DND-41 (cell line): ENCODE results near the gene NPAS2.
A peak's percentile ranks its signal among the peaks of the same experiment; 100 is the strongest.

Experiments used
- ATAC-seq: fragments of 200-7000 bp; cut with Tn5 transposase; 3 replicates; pipeline ENCODE4 v1.9.1; 2021; ENCODE audit warnings: low read depth; ENCODE audit not compliant: insufficient read depth
- DNase-seq: peaks from one replicate; pipeline ENCODE4 v3.0.0-alpha.2; 2020
- H2AFZ ChIP-seq: 2 replicates; pipeline ENCODE4 v1.6.0; 2012; ENCODE audit warnings: low read depth, low read length
- H3K27ac ChIP-seq: 2 replicates; pipeline ENCODE4 v1.5.1; 2012; ENCODE audit warnings: low read length, inconsistent platforms
- H3K27me3 ChIP-seq: fragments of 200-600 bp; sonication (generic); 2 replicates; pipeline ENCODE4 v1.6.0; 2012; ENCODE audit warnings: low read length, mild to moderate bottlenecking, inconsistent platforms; ENCODE audit not compliant: insufficient read depth, poor library complexity
- H3K36me3 ChIP-seq: 2 replicates; pipeline ENCODE4 v1.5.1; 2012; ENCODE audit warnings: low read length, inconsistent platforms; ENCODE audit not compliant: insufficient read depth
- H3K4me1 ChIP-seq: 2 replicates; pipeline ENCODE4 v1.5.1; 2012; ENCODE audit warnings: mild to moderate bottlenecking, low read length; ENCODE audit not compliant: insufficient read depth
- H3K4me2 ChIP-seq: 2 replicates; pipeline ENCODE4 v1.6.0; 2012; ENCODE audit warnings: mild to moderate bottlenecking, moderate library complexity, low read length, inconsistent platforms; ENCODE audit not compliant: insufficient read depth
- H3K4me3 ChIP-seq, 2 experiments: fragments of 200-600 bp in 1 of 2; shearing (Covaris generic) in 1 of 2; 2 replicates each; pipeline ENCODE4 v1.5.1; 2012 to 2016; ENCODE audit warnings: inconsistent platforms in 2 of 2, low read length in 2 of 2, mild to moderate bottlenecking in 2 of 2, low read depth in 1 of 2, moderate library complexity in 1 of 2
- H3K79me2 ChIP-seq: 2 replicates; pipeline ENCODE4 v1.6.0; 2012; ENCODE audit warnings: low read length, inconsistent platforms; ENCODE audit not compliant: insufficient read depth
- H3K9ac ChIP-seq: 2 replicates; pipeline ENCODE4 v1.6.0; 2012; ENCODE audit warnings: low read depth, mild to moderate bottlenecking, inconsistent platforms, low read length, moderate library complexity
- H3K9me3 ChIP-seq: 2 replicates; pipeline ENCODE4 v1.5.1; 2012; ENCODE audit warnings: low read length, moderate library complexity, mild to moderate bottlenecking, inconsistent platforms; ENCODE audit not compliant: insufficient read depth, severe bottlenecking
- H4K20me1 ChIP-seq: 2 replicates; pipeline ENCODE4 v1.6.0; 2012; ENCODE audit warnings: low read length; ENCODE audit not compliant: insufficient read depth
- EZH2 ChIP-seq: IDR thresholded peaks from 3 replicates; pipeline ENCODE4 v1.6.1; 2012; ENCODE audit warnings: borderline replicate concordance, low read depth, mild to moderate bottlenecking, moderate library complexity, low read length, inconsistent platforms; ENCODE audit not compliant: severe bottlenecking
- TF ChIP-seq, protein P1 (sequence below): IDR thresholded peaks from 2 replicates; pipeline ENCODE4 v1.5.1; 2012; ENCODE audit warnings: borderline replicate concordance, low read length, moderate library complexity, mild to moderate bottlenecking; ENCODE audit not compliant: poor library complexity, severe bottlenecking; ENCODE audit errors: extremely low read depth

The NPAS2 gene

DNA sequence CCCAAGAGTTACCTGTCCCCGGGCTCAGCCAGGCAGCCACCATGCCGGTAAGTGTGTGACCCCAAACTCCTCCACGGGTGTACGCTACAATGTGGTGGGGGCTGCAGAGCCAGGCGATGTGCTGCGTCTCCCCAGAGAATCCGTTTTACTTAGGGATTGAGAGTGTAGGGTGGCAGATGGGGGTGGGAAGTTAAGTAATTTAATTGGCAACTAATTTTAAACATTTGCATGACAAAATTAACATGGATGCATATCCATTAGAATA is 155.5 kb downstream of the NPAS2 start:
- Histone ChIP-seq H3K4me2 (no peak overlapping the region), H3K9ac (no peak overlapping the region), H3K9me3 (no peaks in the 10 kb centered on the region), H3K27me3 (no peaks in the 10 kb centered on the region), H3K4me3 (no peak overlapping the region), H3K36me3 (0 out of 2 replicates have a peak, but pooled peaks cover 4% of the 10 kb centered on the region), H3K27ac (no peak overlapping the region), H4K20me1 (no peaks in the 10 kb centered on the region), H2AFZ (no peak overlapping the region), H3K4me1 (no peaks in the 10 kb centered on the region), H3K79me2 (no peaks in the 10 kb centered on the region)
- ATAC-seq (no peak), DNase-seq (no peak)
- TF ChIP-seq, protein P1, sequence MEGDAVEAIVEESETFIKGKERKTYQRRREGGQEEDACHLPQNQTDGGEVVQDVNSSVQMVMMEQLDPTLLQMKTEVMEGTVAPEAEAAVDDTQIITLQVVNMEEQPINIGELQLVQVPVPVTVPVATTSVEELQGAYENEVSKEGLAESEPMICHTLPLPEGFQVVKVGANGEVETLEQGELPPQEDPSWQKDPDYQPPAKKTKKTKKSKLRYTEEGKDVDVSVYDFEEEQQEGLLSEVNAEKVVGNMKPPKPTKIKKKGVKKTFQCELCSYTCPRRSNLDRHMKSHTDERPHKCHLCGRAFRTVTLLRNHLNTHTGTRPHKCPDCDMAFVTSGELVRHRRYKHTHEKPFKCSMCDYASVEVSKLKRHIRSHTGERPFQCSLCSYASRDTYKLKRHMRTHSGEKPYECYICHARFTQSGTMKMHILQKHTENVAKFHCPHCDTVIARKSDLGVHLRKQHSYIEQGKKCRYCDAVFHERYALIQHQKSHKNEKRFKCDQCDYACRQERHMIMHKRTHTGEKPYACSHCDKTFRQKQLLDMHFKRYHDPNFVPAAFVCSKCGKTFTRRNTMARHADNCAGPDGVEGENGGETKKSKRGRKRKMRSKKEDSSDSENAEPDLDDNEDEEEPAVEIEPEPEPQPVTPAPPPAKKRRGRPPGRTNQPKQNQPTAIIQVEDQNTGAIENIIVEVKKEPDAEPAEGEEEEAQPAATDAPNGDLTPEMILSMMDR, result no peak
- TF ChIP-seq EZH2, result no peak

DNA sequence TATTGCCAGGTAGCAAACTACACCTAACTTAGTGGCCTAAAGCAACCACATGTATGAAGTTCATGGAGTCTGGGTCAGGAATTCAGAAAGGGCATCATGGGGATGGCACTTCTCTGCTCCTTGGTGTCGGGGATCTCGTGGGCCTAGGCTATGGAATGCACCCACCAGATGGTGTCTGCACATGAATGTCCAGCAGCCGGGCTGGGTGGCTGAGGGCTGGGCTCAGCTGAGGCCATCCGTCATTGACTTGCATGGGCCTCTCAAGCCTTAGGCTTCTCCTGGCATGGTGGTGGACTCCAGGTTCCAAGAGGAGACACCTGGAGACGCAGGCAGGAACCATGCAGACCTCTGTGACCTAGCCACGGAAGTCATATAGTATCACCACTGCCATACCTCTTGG is 156.1 kb downstream of the NPAS2 start:
- H3K4me1 ChIP-seq, result no peaks in the 10 kb centered on the region
- TF ChIP-seq, protein P1, result no peak
- no peak for TF ChIP-seq EZH2

DNA sequence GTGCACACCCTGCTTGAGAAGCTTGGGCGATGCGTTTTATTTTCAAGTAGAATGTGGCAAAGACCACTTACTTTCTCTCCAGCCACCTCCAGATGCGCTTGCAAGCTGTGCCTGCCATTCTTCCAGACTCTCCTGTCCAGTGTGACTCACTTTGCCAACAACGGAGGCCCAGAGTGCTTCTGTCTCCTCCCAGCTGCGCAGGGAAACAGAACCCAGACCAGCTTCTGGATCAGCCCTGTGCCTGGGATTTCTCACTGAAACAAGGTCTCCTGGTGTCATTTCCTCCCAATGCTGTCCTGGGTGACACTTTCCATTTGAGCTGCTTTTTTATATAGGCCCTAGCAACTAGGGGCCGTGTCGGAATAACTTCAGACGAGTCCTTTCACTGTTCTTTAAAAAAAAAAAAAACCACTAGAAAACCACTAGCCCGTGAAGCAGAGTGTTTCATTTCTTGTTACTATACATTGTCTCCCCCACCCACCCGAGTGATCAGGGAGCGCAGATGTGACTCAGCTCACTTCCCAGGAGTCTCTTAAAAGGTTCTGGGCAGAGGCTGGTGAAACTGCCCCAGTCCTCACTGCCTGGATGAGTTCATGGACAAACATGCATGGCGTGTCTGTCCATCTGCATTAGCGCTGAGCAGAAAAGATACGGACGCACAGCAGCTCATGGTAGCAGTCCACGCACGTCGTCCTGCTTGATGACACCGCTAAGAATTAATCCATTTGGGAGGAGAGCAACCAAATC is 156.9 kb downstream of the NPAS2 start:
- H3K27me3 ChIP-seq, result no peaks in the 10 kb centered on the region
- DNase-seq (no peak), ATAC-seq (peak; percentile 33; the same call in 1 of the 3 replicates)
- H3K9ac ChIP-seq, result no peak overlapping the region
- no peak overlapping the region for H2AFZ ChIP-seq
- no peaks in the 10 kb centered on the region for H3K79me2 ChIP-seq
- H3K9me3 ChIP-seq, result no peaks in the 10 kb centered on the region
- TF ChIP-seq, protein P1, result no peak
- no peak for TF ChIP-seq EZH2
- H3K27ac ChIP-seq, result no peak overlapping the region
- no peak overlapping the region for H3K4me3 ChIP-seq
- no peaks in the 10 kb centered on the region for H3K4me1 ChIP-seq
- no peaks in the 10 kb centered on the region for H4K20me1 ChIP-seq
- no peak overlapping the region for H3K4me2 ChIP-seq
- H3K36me3 ChIP-seq, result 0 out of 2 replicates have a peak, but pooled peaks cover 4% of the 10 kb centered on the region

More for the DNA sequence above, 156.1 kb downstream of the NPAS2 start:
- Histone ChIP-seq H3K27ac (no peak overlapping the region), H3K9me3 (no peaks in the 10 kb centered on the region), H4K20me1 (no peaks in the 10 kb centered on the region), H3K36me3 (0 out of 2 replicates have a peak, but pooled peaks cover 4% of the 10 kb centered on the region), H3K9ac (no peak overlapping the region), H3K4me2 (no peak overlapping the region), H3K27me3 (no peaks in the 10 kb centered on the region), H3K79me2 (no peaks in the 10 kb centered on the region), H2AFZ (no peak overlapping the region), H3K4me3 (no peak overlapping the region)
- DNase-seq, result no peak
- no peak for ATAC-seq

DNA sequence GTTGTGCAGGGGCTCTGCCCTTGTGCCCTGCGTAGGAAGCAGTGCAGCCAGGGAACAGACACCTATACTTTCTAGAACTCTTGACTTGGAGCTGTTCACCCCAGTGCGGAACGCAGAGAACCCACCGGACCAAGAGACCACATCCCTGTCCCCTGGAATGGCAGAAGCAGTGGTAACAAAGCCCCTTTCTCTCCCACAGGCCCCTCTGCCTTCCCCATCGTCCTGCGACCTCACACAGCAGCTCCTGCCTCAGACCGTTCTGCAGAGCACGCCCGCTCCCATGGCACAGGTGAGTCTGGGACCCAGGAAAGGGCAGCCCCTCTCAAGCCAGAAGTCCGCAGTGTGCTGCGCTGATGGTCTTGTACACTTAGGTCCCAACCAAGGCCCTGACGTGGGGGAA is 157.6 kb downstream of the NPAS2 start:
- TF ChIP-seq, protein P1, result no peak
- TF ChIP-seq EZH2, result no peak
- ATAC-seq (0 out of 3 replicates have a peak, but pooled peaks have one; percentile 17), DNase-seq (no peak)
- H3K36me3 ChIP-seq, result 0 out of 2 replicates have a peak, but pooled peaks cover 4% of the 10 kb centered on the region
- H3K9ac ChIP-seq, result no peak overlapping the region
- no peak overlapping the region for H3K4me2 ChIP-seq
- H3K4me3 ChIP-seq, result no peak overlapping the region
- no peaks in the 10 kb centered on the region for H3K79me2 ChIP-seq
- H4K20me1 ChIP-seq, result no peaks in the 10 kb centered on the region
- no peak overlapping the region for H2AFZ ChIP-seq
- H3K27me3 ChIP-seq, result no peaks in the 10 kb centered on the region
- no peaks in the 10 kb centered on the region for H3K9me3 ChIP-seq
- H3K27ac ChIP-seq, result no peak overlapping the region
- no peaks in the 10 kb centered on the region for H3K4me1 ChIP-seq
